Astrocyte of the spinal cord (primary cell): ENCODE results near the gene MTHFSD.

Source experiments
- DNase-seq: peaks from one replicate; pipeline ENCODE4 v3.0.0; 2011; ENCODE audit warnings: low read depth, low spot score
- H3K4me3 ChIP-seq: 2 replicates; pipeline ENCODE4 v1.5.1; 2011; ENCODE audit warnings: low read depth, mild to moderate bottlenecking, low read length, moderate library complexity
- CTCF ChIP-seq: IDR thresholded peaks from 2 replicates; pipeline ENCODE4 v1.5.1; 2012; ENCODE audit warnings: low read depth, mild to moderate bottlenecking, low read length, inconsistent platforms
- in situ Hi-C: cut with HindIII; loops from 2 replicates; pipeline ENCODE4 v1.10.0; 2017; ENCODE audit warnings: low sequenced_read_pairs

Gene MTHFSD

DNA sequence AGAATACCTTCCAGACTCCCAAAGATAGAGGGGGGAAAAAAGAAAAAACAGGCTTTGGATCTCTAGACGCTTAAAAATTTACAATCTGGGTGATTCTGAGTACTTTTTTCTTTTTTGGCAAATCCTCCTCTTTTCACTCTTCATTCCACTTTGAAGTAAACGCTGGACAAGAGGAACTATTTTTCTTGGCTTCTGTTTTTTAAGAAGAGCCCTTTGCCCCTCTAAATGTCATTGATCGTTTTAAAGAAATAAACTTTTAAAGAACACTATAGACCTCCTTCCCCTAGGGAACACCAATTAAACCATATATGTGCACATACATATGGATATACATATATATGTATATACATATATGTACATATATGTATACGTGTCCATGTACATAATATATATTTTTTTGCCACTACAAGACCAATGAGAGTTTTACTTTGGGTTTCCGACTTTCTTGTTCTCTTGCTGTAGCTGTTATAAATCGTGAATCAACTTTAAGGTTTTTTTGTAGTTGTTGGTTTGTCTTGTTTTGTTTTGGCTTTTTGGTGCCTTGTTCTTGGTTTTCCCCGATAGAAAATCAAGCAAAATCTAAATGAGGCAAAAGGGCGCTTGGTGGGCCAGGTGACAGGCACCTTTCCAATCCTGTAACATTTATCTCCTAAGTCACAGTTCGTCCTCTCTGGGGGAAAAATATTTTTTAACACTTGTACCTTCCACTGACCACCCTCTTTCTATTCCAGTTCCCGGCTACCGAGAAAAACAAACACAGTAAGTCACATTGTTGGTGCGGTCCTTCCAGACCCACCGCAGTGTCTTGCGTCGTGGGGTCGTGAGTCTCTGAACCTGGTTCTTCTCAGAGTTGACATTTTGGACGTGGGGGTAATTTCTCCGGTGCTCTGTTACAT lies 40.3 kb downstream of the MTHFSD start:
- in situ Hi-C loops: loop anchor here (5.0 kb wide), 1 partner anchor 442 kb away; no protein-coding TSS in a partner anchor
- DNase-seq: peak; percentile 41
- no peak for TF ChIP-seq CTCF
- H3K4me3 ChIP-seq: peak overlapping the region; percentile 60

DNA sequence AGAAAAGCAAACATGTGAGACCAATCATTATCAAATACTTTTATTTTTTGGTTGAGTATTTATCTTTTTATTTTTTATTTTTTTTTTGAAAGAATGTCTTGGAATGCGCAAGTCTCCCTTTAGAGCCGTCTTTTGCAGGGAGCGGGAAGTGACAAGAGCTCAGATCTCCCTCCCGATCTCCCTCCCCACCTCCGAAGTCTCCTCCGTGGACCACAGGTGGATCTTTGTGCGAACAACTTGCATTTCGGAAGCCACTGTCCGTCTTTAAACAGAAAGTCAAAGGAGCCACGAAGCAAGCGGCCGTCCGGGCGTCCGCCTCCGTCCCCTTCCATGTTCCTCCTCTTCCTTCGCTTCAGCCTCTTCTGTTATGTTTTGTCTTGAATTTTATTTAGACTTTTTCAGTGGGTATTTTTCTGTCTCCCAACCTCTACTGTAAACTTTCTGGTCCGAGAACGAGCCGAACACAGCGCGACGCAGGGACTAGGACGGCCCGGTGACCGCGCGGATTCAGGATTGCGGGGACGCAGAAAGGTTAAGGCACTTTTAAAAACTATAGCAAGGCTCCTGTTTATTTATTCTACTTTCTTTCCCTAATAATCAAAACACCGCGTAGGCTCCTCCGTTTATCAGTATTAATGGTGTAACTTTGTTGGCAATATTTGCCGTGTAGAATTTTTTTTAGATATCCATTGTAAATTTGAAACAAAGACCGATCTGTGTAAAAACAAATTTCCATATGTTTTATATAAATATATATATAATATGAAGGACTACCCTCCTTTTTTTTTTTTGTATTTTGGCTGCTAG lies 41.4 kb downstream of the MTHFSD start:
- DNase-seq: no peak
- in situ Hi-C loops: no loop called here
- no peak for TF ChIP-seq CTCF
- H3K4me3 ChIP-seq: peak overlapping the region; percentile 60

DNA sequence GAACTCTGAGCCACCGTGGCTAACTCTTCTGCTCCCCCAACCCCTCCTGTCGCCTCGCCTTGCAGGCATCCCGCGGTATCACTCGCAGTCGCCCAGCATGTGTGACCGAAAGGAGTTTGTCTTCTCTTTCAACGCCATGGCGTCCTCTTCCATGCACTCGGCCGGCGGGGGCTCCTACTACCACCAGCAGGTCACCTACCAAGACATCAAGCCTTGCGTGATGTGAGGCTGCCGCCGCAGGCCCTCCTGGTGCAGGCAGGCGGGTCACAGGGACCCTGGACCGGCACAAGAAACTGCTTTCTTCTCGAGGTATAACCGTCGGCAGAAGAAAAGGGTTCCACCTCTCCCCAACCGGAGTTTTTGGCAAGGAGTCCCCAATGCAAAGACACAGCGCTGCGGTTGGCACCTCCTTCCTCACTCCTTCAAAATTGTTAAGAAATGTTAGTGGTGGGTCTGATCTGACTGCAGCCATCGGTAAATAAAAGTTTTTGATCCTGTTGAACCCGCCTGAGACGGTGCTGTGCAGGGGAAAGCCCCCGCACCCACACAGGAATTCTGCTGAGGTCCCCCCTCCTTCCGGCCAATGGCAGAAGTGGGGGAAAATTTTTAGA lies 42.1 kb downstream of the MTHFSD start:
- DNase-seq: no peak

GRCh38 chr16:86512301-86512859 lies 42.7 kb downstream of the MTHFSD start:
- H3K4me3 ChIP-seq: peak overlapping the region; percentile 60
- no peak for TF ChIP-seq CTCF
- in situ Hi-C loops: no loop called here
- no peak for DNase-seq

More for the DNA sequence above, 42.1 kb downstream of the MTHFSD start:
- TF ChIP-seq CTCF: no peak
- in situ Hi-C loops: no loop called here
- peak overlapping the region; percentile 60 for H3K4me3 ChIP-seq

GRCh38 chr16:86511317-86512161 lies 43.5 kb downstream of the MTHFSD start:
- DNase-seq: no peak
- peak overlapping the region; percentile 60 for H3K4me3 ChIP-seq
- TF ChIP-seq CTCF: no peak
- in situ Hi-C loops: no loop called here
